ENCODE measurements around the gene PXMP2.
"Not testable (repeated sequence)": the region's sequence is repeated elsewhere in the genome, so short reads cannot be mapped to it uniquely, and the experiment has no call there.

Gene PXMP2

DNA sequence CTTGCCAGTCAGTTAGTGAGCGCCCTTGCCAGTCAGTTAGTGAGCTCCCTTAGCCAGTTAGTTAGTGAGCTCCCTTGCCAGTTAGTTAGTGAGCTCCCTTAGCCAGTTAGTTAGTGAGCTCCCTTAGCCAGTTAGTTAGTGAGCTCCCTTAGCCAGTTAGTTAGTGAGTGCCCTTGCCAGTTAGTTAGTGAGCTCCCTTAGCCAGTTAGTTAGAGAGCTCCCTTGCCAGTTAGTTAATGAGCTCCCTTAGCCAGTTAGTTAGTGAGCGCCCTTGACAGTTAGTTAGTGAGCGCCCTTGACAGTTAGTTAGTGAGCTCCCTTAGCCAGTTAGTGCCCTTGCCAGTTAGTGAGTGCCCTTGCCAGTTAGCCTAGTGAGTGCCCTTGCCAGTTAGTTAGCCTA is 7.5 kb downstream of the PXMP2 start:
- not testable (repeated sequence) for DNase-seq (ENCODE audit: low read depth)

DNA sequence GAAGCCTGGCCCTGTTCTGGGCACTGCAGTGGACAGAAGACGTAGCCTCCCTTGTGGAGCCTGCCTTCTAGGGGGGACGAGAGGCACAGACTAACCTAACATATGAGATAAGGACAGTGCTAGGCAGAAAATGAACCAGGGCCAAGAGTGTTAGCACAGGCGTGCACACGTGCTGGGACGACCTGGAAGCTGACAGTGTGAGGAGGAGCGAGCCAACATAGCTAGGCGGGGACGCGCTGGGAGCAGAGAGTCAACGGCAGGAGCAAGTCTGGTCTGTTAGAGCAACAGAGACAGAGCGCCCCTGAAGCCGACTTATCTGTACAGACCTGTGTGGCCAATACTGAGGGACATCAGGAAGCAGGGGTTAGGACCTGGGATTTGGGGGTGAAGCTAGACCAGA is 8.0 kb downstream of the PXMP2 start:
- DNase-seq (ENCODE audit: low read depth) = no peak

DNA sequence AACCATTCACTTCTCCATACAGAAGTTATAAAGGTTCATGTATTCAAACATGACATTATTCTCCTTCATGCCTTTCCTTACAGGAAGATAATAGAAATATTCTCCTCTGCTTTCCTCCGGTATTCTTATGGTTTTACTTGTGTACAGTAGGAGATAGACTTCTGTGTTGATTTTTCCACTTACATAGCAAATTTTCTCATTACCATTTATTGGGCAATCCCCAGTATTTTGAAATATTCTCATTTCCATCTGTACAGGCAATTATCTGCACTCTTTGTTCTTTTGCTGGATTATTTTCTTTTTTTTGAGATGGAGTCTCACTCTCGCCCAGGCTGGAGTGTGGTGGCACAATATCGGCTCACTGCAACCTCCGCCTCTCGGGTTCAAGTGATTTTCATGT is 11.0 kb downstream of the PXMP2 start:
- no peak for DNase-seq (ENCODE audit: low read depth)

DNA sequence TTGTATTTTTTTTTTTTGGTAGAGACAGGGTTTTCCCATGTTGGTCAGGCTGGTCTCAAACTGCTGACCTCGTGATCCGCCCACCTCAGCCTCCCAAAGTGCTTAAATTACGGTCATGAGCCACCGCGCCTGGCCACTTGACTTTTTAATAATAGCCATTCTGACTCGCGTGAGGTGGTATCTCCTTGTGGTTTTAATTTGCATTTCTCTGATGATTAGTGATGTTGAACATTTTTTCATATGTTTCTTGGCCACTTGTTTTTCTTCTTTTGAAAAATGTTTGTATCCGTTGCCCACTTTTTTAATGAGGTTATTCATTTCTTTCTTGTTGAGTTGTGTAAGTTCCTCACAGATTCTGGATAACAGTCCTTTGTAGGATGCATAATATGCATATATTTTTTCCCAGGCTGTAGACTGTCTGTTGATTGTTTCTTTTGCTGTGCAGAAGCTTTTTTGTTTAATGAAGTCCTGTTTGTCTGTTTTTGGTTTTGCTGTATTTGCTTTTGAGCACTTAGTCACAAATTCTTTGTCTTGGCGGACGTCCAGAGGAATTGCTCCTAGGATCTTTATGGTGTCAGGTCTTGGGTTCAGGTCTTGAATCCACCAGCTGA is 12.9 kb downstream of the PXMP2 start:
- DNase-seq (ENCODE audit: low read depth) = no peak

DNA sequence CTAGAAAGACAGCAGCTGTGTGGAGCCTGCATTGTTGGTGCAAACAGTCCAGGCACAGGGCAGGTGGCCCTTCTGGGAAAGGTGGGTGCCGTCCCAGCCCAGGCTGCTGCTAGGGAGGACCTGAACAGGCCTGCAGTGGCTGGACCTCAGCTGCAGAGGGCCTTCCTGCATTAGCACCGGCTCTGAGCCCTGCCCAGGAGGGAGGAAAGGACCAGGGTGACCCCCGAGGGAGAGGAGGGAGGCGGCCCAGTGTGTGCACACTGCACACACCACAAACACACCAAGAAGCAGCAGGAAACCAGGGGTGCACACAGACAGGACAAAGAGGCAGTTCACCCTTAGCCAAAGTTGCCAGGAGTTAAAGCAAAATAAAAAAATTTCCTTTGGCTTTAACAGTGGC is 15.3 kb downstream of the PXMP2 start:
- no peak for DNase-seq (ENCODE audit: low read depth)

DNA sequence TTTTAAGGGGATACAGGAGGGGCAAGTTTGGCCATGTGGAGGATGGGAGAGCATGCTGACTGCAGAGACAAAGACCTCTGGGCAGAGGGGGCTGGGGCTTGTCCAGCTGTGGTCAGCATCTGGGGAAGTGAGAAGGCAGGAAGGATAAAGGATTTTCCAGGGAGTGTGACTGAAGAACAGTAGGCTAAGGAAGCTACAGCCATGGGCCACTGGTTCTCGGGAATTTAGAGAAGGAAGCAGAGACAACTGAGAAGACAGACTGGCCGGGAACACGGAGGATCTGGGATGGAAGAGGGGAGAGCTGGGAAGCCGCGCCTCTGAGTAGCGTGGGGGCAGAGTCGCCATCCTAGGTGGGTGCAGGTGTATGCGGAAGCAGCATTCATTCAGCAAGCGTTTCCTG is 16.3 kb downstream of the PXMP2 start:
- no peak for DNase-seq (ENCODE audit: low read depth)

DNA sequence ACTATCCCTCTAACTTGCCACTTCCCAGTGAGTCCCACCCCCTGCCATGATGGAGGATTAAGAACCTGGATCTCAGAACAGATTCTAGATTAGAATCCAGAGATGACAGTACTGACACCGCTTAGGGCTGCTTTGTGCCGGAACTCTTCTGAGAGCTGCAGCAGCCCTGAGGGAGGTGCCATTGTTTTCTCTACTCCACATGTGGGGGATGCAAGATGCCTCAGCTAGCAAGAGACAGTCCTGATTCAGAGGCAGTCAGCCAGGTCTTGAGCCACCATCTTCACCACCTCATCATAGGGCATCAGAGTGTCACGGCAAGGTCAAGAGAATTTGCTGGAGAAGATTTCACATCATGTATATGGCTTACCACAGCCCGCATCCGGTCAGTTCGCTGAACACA is 19.9 kb downstream of the PXMP2 start:
- DNase-seq (ENCODE audit: low read depth) = no peak

DNA sequence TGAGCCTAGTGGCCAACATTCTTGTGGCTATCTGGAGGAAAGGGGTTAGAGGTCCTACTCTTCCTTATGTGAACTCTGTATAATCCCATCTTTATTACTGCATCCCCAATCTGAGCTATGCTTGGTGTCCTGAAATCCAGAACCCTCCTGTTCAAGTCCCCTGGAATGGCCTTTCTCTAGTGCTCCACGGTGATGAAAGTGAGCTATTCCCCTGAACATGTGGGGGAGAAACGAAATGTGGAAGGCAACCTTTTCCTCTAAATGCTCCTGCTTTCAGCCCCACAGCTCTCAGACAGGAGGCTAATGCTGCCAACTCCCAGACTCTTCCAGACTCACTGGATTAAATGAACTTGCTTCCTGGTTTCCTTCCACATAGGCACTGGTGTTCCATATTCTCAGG is 20.8 kb downstream of the PXMP2 start:
- no peak for DNase-seq (ENCODE audit: low read depth)

DNA sequence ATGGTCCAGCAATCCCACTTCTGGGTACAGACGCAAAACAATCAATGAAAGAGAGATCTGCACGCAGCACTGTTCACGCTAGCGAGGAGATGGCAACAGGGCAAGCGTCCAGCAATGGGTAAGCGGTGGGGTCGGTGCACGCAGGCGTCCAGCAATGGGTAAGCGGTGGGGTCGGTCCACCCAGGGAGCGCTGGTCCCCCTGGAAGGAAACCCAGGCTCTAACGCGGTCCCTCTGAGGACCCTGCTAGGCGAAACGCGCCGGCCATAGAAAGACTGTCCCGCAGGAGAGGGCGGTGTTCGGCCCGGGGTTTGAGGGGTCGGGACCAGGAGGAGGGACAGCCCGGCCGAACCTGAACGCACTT is 22.6 kb downstream of the PXMP2 start:
- DNase-seq (ENCODE audit: low read depth) = no peak

DNA sequence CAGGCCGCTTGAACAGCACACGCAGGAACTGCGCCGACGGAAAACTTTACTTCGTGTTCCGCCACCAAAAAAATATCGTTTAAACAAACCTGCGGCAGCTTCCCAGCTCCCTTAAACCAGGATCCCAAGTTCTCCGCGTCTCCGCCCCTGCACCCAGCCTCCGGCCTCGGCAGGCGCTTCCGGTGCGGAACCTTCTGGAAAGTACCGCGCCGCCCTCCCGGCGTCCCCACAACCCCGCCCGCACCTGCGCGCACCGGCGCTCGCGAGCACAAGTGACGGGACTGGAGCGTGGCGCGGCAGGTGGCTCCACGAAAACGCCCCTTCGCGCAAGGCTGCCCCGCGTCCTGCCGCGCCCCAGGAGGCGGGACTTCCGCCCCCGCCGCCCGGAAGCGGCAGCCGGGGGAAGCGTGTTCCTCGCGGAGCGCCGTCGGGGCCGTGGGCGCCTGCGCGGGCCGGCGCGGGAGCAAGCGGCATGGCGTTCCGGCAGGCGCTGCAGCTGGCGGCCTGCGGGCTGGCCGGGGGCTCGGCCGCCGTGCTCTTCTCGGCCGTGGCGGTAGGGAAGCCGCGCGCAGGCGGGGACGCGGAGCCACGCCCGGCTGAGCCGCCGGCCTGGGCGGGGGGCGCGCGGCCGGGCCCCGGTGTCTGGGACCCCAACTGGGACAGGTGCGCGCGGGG is 23.2 kb downstream of the PXMP2 start, which contains the start of gene PGAM5:
TSS of gene PGAM5 (plus strand) at position 438 of the 675 bp plus-strand sequence. CDS start at position 473, 35 bp downstream.
- peak; percentile 17 for DNase-seq (ENCODE audit: low read depth)

DNA sequence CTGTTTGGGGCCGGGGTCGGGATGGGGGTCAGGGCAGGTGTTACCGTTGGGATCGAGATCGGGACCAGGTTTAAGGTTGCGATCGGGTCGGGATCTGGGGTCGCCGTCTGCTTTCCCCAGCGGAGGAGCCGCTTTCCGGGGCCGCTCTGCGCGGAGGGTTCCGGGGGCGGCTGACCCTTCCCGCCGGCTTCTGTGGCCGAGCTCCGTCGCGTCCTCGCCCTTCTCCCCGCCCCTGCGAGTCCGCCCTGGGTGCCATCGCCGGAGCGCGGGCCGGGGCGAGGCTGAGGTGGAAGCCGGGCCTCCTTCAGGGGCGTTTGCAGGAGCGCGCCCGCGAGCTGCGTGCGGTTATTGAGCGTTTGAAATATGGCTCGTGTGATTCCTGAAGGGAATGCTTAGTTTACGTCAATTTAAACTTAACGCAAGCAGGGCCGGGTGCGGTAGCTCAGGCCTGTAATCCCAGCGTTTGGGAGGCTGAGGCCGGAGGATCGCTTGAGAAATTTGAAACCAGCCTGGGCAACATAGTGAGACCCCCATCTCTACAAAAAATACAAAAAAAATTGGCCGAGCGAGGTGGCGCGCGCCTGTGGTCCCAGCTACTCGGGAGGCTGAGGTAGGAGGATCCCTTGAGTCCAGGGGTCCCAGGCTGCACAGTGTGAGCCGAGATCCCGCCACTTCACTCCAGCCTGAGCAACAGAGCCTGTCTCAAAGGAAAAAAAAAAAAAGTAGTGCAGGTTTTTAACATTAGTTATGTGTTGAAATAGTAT is 23.9 kb downstream of the PXMP2 start:
- DNase-seq (ENCODE audit: low read depth) = no peak

DNA sequence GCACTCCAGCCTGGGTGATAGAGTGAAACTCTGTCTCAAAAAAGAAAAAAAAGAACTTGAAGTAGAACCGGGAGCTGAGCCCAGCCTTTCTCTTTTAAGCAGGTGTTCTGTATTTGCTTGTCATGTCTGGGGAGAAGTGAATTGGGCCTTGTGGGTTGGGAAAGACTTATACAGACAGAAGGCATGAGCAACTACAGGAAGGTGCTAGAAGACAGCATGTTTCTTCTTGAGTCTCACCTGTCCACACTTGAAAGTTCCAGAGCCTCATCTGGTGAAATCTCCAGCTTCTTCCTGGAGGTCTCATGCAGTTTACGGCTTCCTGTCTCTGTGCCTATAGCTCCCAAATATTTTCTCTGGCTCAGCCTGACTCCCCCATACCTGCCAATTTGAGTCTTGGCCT is 25.7 kb downstream of the PXMP2 start:
- no peak for DNase-seq (ENCODE audit: low read depth)

DNA sequence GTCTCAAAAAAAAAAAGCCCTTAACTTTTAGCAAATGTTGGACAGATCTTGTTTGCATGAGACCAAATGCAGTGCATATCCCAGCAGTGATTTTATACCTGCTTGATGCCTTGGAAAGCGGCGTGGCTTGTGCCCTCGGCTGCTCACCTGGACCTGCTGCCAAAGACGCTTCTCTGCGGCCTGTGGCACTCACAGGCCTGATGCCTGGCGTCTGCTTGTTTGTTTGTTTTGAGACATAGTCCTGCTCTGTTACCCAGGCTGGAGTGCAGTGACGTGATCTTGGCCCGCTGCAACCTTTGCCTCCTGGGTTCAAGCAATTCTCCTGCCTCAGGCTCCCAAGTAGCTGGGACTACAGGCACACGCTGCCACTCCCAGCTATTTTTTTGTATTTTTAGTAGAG is 28.5 kb downstream of the PXMP2 start:
- DNase-seq (ENCODE audit: low read depth) = no peak

DNA sequence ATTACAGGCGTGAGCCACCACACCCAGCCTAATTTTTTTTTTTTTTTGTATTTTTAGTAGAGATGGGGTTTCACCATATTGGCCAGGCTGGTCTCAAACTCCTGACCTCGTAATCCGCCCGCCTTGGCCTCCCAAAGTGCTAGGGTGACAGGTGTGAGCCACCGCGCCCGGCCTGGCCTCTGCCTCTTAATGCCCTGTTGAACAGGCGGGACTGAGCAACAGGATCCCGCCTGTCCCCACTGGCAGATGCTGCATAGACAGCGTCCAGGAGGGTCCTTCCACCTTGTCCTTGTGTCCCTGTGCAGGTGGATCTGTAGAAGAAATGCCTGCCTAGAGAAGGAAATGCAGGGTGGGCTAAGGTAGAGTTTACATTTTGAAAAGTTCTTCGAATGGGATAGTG is 29.0 kb downstream of the PXMP2 start:
- DNase-seq (ENCODE audit: low read depth) = no peak

DNA sequence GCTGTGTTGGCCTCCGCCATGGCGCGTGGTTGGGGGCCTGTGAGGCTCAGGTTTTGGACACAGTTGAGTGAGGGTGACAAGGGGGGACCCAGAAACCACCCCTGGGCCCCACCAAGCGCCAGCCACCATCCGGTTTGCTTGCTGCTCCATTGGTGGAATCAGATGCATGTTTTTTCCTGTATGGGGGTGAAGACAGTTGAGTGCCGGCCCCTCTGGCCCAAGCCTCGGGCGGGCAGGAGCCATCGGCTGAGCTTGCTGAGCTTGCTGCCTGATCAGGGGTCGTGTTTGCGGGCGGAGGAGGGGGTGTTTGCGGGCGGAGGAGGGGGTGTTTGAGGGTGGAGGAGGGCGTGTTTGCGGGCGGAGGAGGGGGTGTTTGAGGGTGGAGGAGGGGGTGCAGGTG is 29.6 kb downstream of the PXMP2 start:
- no peak for DNase-seq (ENCODE audit: low read depth)

DNA sequence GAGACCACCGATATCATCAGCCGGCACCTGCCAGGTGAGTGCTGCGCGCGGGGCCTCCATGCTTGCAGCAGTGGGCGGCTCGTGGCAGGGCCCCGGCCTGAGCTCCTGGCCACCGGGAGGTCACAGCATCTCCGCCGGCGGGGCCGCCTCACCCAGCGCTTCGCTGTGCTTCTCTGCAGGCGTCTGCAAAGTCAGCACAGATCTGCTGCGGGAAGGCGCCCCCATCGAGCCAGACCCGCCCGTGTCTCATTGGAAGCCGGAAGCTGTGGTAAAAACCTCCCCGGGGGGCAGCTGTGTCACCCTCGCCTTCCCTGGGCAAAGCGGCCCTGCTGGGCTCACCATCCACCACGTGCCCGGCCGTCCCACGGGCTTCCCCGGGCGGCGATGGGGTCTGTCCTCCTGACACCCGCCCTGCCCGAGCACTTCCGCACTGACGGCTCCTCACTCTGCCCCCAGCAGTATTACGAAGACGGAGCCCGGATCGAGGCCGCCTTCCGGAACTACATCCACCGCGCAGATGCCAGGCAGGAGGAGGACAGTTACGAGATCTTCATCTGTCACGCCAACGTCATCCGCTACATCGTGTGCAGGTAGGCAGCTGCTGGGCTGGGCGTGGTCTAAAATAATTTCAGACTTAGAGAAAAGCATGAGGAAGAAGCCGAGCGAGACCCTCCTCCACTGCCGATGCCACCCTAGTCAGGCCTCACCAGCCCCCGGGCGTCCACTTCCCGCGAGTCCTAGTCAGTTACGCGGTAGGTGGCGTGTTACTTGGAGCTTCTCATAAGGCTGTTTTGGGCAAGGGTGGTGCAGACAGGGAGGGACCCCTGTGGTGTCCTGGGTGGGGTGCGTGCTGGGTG is 30.4 kb downstream of the PXMP2 start:
- no peak for DNase-seq (ENCODE audit: low read depth)

DNA sequence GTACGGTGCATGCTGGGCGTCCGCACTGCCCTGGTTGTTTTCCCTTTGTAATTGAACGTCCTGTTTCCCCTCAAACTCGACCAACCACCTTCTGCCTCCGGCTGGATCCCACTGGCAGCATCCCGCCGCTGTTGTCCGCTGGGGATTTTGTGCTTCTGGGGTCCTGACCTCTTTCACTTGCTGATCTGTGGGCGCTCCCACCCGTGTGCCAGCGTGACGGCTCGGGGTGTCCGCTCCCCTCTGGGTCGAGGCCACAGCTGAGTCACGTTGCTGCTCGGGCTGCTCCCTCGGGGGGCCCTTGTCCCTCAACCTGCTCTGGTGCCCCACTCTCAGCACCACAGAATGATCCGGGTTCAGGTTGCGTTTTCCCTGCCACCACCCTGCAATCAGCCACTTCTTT is 31.3 kb downstream of the PXMP2 start:
- DNase-seq (ENCODE audit: low read depth) = no peak

DNA sequence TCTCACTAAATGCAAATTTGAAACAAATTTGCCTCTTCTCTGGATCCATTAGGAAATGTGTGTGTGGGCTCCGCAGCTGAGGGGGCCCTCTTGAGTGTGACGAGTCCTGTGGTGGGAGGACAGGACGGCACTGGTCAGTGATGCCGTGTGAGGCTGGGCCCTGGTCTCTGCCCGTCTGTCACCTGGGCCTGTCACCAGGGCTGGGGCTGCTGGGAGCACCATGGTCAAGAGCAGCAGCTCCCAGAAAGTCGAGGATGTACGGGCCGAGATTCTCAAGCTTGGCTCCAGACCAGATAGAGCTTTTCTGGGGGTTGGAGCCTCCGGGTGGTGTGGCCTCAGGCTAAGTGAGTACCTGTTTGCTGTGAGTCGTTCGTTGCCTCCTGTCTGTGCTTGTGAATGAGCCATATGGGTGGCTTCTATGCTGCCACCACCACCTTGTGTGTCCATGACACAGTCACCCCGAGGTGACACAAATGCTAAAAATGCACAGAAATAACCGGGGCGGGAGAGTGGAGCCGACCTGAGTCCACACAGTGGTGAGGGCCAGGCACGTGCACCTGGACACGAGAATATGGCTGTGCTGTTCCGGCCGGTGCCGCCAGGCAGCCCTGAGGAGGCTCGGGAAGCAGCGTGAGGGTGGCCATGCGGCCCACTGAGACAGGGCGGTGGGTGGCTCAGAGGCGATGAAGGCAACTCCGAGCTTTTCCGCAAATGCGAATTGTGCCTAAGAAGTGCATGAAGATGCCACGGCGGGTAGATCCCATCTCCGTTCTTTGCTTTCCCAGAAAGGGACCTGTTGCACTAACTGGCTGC is 32.0 kb downstream of the PXMP2 start:
- DNase-seq (ENCODE audit: low read depth) = no peak

DNA sequence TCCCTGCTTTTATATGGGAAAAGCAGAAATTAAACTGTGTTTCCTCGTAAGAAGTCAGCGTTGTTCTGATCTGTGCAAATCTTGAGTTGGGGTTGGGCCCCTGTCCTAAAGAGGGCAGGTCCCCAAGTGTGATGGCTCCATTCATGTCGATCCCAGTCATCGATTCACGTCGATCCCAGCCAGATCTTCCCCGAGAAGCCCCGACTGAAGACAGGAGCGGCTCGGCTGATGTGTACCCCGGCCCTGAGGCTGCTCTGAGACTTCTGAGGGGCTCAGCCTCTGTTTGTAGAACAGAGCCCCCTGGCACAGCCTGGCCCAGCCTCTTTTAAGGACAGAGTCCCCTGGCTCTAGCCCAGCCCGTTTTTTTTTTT is 32.6 kb downstream of the PXMP2 start:
- DNase-seq (ENCODE audit: low read depth) = no peak

DNA sequence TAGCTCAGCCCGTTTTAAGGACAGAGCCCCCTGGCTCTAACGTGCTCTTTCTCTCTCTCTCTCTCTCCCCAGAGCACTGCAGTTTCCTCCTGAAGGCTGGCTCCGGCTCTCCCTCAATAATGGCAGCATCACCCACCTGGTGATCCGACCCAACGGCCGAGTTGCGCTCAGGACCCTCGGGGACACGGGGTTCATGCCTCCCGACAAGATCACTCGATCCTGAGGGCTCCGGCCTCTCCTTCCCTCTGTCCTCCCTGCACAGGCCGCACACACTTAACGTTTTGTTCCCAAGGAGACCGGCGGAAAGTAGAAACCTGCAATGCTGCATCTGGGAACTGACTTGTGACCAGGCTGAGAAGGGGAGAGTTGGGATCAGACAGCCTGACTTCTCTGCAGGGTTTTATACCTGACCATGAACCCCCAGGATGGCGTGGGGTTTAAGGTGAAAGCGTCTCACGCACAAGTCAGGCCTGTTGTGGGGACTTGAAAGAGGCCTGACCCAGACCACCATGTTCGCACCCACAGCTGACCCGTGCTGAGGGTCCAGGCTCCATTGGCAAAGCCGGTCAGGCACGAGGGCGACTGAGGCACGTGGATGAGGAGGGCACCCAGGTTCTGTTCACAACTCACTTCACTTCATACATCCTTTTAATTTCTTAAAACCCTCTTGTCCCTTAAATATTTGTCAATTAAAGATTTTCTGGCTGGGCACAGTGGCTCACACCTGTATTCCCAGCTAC is 33.4 kb downstream of the PXMP2 start:
- DNase-seq (ENCODE audit: low read depth) = no peak

Measured in HS-27A (cell line).